ENCODE measurements around the gene ZC3H7B. TPM values are rescaled to one million over a fixed set of nuclear protein-coding genes. Genes with fewer than 3 reads are reported as not detected.
A peak's percentile ranks its signal among the peaks of the same experiment; 100 is the strongest.

ZC3H7B gene
- total RNA-seq, 4 donors from 2014 or later = 29.5 to 43.6 (median 35.7) TPM

- peaks cover 0 to 29% (median 10%) of the 10 kb centered on the region in 4 donors for H3K36me3 ChIP-seq
- no peak for DNase-seq
- H3K27ac ChIP-seq = no peak overlapping the region
- WGBS, 2 donors (ENCODE audit: low coverage in 1 of 2) = 92 to 100% methylated on average over 4 to 17 of the region's 18 CpGs
- intact Hi-C loops (cut with DNase I; ENCODE audit: low total_unique reads) = no loop called here
- no peaks in the 10 kb centered on the region for H3K9me3 ChIP-seq
- no peak overlapping the region for H3K4me3 ChIP-seq
- H3K27me3 ChIP-seq = no peaks in the 10 kb centered on the region
- in situ Hi-C loops (cut with MboI; ENCODE audit: low pct_ligation_motif_present in 1 of 4, low pct_unique_long_range_greater_than_20kb in 1 of 4, low sequenced_read_pairs in 3 of 4) = no loop called here
- H3K4me1 ChIP-seq = peaks cover 0 to 9% (median 2%) of the 10 kb centered on the region in 4 donors
- TF ChIP-seq EP300 (IDR thresholded peaks at IDR 0.05; ENCODE audit: low read depth) = no peak
- TF ChIP-seq CTCF (IDR thresholded peaks at IDR 0.05) = no peak
- TF ChIP-seq POLR2AphosphoS5 (IDR thresholded peaks at IDR 0.05) = no peak
- TF ChIP-seq POLR2A (IDR thresholded peaks at IDR 0.05) = no peak
Observed at GRCh38 chr22:41347066-41347859, 45.9 kb downstream of the ZC3H7B start.

GRCh38 chr22:41348964-41349484 lies 47.7 kb downstream of the ZC3H7B start:
- intact Hi-C loops (cut with DNase I; ENCODE audit: low total_unique reads) = no loop called here
- DNase-seq = no peak
- Histone ChIP-seq H3K36me3 (peaks cover 0 to 22% (median 6%) of the 10 kb centered on the region in 4 donors), H3K4me3 (no peak overlapping the region), H3K27ac (no peak overlapping the region), H3K27me3 (no peaks in the 10 kb centered on the region), H3K9me3 (no peaks in the 10 kb centered on the region), H3K4me1 (peaks cover 0 to 9% (median 2%) of the 10 kb centered on the region in 4 donors)
- in situ Hi-C loops (cut with MboI; ENCODE audit: low pct_ligation_motif_present in 1 of 4, low pct_unique_long_range_greater_than_20kb in 1 of 4, low sequenced_read_pairs in 3 of 4) = no loop called here
- no peak for TF ChIP-seq EP300 (IDR thresholded peaks at IDR 0.05; ENCODE audit: low read depth)
- 93% methylated on average over 19 of the region's 22 CpGs; no CpG with 5 or more reads in 1 of the 2 donors for WGBS, 2 donors (ENCODE audit: low coverage in 1 of 2)

GRCh38 chr22:41350087-41350486 lies 48.8 kb downstream of the ZC3H7B start:
- H3K4me3 ChIP-seq = no peak overlapping the region
- no peaks in the 10 kb centered on the region for H3K9me3 ChIP-seq
- no peak for TF ChIP-seq EP300 (IDR thresholded peaks at IDR 0.05; ENCODE audit: low read depth)
- H3K27me3 ChIP-seq = no peaks in the 10 kb centered on the region
- peaks cover 0 to 15% (median 6%) of the 10 kb centered on the region in 4 donors for H3K36me3 ChIP-seq
- intact Hi-C loops (cut with DNase I; ENCODE audit: low total_unique reads) (no loop called here), in situ Hi-C loops (cut with MboI; ENCODE audit: low pct_ligation_motif_present in 1 of 4, low pct_unique_long_range_greater_than_20kb in 1 of 4, low sequenced_read_pairs in 3 of 4) (no loop called here)
- WGBS, 2 donors (ENCODE audit: low coverage in 1 of 2) = 49 to 69% methylated on average over 4 of the region's 4 CpGs
- H3K4me1 ChIP-seq = peaks cover 0 to 9% (median 2%) of the 10 kb centered on the region in 4 donors
- peak; percentile 30 for DNase-seq
- peak overlapping the region in 3 of 4 donors; percentile 14 to 35 (median 30) for H3K27ac ChIP-seq

- DNase-seq = no peak
- in situ Hi-C loops (cut with MboI; ENCODE audit: low pct_ligation_motif_present in 1 of 4, low pct_unique_long_range_greater_than_20kb in 1 of 4, low sequenced_read_pairs in 3 of 4) (no loop called here), intact Hi-C loops (cut with DNase I; ENCODE audit: low total_unique reads) (no loop called here)
- WGBS, 2 donors (ENCODE audit: low coverage in 1 of 2) = 94% methylated on average over 5 of the region's 5 CpGs; no CpG with 5 or more reads in 1 of the 2 donors
- Histone ChIP-seq H3K27ac (no peak overlapping the region), H3K4me3 (no peak overlapping the region), H3K4me1 (peaks cover 0 to 9% (median 2%) of the 10 kb centered on the region in 4 donors), H3K27me3 (no peaks in the 10 kb centered on the region), H3K9me3 (no peaks in the 10 kb centered on the region), H3K36me3 (peaks cover 0 to 21% (median 5%) of the 10 kb centered on the region in 4 donors)
- no peak for TF ChIP-seq POLR2AphosphoS5 (IDR thresholded peaks at IDR 0.05)
- TF ChIP-seq CTCF (IDR thresholded peaks at IDR 0.05) = no peak
- TF ChIP-seq POLR2A (IDR thresholded peaks at IDR 0.05) = no peak
- TF ChIP-seq EP300 (IDR thresholded peaks at IDR 0.05; ENCODE audit: low read depth) = no peak
Observed at GRCh38 chr22:41351011-41351410, 49.7 kb downstream of the ZC3H7B start.

GRCh38 chr22:41352058-41352457 lies 50.7 kb downstream of the ZC3H7B start:
- intact Hi-C loops (cut with DNase I; ENCODE audit: low total_unique reads) (no loop called here), in situ Hi-C loops (cut with MboI; ENCODE audit: low pct_ligation_motif_present in 1 of 4, low pct_unique_long_range_greater_than_20kb in 1 of 4, low sequenced_read_pairs in 3 of 4) (no loop called here)
- no peak for TF ChIP-seq POLR2AphosphoS5 (IDR thresholded peaks at IDR 0.05)
- no peaks in the 10 kb centered on the region for H3K27me3 ChIP-seq
- WGBS, 2 donors (ENCODE audit: low coverage in 1 of 2) = 64 to 71% methylated on average over 5 to 6 of the region's 6 CpGs
- no peak overlapping the region for H3K4me3 ChIP-seq
- peaks cover 0 to 24% (median 9%) of the 10 kb centered on the region in 4 donors for H3K36me3 ChIP-seq
- H3K9me3 ChIP-seq = no peaks in the 10 kb centered on the region
- DNase-seq = no peak
- H3K27ac ChIP-seq = no peak overlapping the region
- H3K4me1 ChIP-seq = peaks cover 0 to 9% (median 2%) of the 10 kb centered on the region in 4 donors
